H7 (cell line): ENCODE data around the gene HDAC4. TPM values are rescaled to one million over a fixed set of nuclear protein-coding genes. Genes with fewer than 3 reads are reported as not detected.
"Not testable (repeated sequence)": the region's sequence is repeated elsewhere in the genome, so short reads cannot be mapped to it uniquely, and the experiment has no call there.

Experiments used
- DNase-seq: peaks from one replicate; pipeline ENCODE4 v3.0.0; 2012
- H3K27me3 ChIP-seq: 2 replicates; pipeline ENCODE4 v1.6.0; 2011; ENCODE audit warnings: mild to moderate bottlenecking, low read length; ENCODE audit not compliant: control insufficient read depth, insufficient read depth
- H3K36me3 ChIP-seq: replicated peaks from 2 replicates; pipeline ENCODE4 v1.5.1; 2011; ENCODE audit warnings: low read length; ENCODE audit not compliant: control insufficient read depth, insufficient read depth
- H3K4me3 ChIP-seq: 2 replicates; pipeline ENCODE4 v1.5.1; 2011; ENCODE audit warnings: low read depth, mild to moderate bottlenecking, control low read depth, low read length, moderate library complexity; ENCODE audit not compliant: insufficient read depth
- total RNA-seq: library from RNA; depleted of rRNA; stranded (reverse); fragments of >200 nt; shearing (Covaris generic); gene quantifications from 2 replicates; pipeline ENCODE4 v1.2.3, GENCODE V29; 2014; rRNA removed

HDAC4 gene
- total RNA-seq, result 18.1 and 28.5 TPM in 2 replicates

- no peaks in the 10 kb centered on the region for H3K27me3 ChIP-seq
- H3K36me3 ChIP-seq, result no peaks in the 10 kb centered on the region; the same call in 1 of the 2 replicates
- DNase-seq, result no peak
- peak within 1 kb of the TSS; percentile 95 for H3K4me3 ChIP-seq
These were observed at the start of gene HDAC4 for GRCh38 chr2:239400596-239401066. HDAC4 (minus strand) TSS chr2:239401020; CDS start chr2:239352699, 48,321 bp downstream.

GRCh38 chr2:239449468-239449867 is 48.6 kb upstream of the HDAC4 start:
- H3K27me3 ChIP-seq, H3K36me3 ChIP-seq, DNase-seq, H3K4me3 ChIP-seq: not testable (repeated sequence)

- no peak for DNase-seq
- Histone ChIP-seq H3K27me3 (no peaks in the 10 kb centered on the region), H3K4me3 (no peak overlapping the region), H3K36me3 (no peaks in the 10 kb centered on the region)
These were observed 45.1 kb upstream of the HDAC4 start for GRCh38 chr2:239445771-239446524.

- Histone ChIP-seq H3K4me3 (no peak overlapping the region), H3K27me3 (no peaks in the 10 kb centered on the region), H3K36me3 (no peaks in the 10 kb centered on the region)
- DNase-seq, result peak; percentile 16
These were observed 44.1 kb upstream of the HDAC4 start for GRCh38 chr2:239444626-239445577.

DNA sequence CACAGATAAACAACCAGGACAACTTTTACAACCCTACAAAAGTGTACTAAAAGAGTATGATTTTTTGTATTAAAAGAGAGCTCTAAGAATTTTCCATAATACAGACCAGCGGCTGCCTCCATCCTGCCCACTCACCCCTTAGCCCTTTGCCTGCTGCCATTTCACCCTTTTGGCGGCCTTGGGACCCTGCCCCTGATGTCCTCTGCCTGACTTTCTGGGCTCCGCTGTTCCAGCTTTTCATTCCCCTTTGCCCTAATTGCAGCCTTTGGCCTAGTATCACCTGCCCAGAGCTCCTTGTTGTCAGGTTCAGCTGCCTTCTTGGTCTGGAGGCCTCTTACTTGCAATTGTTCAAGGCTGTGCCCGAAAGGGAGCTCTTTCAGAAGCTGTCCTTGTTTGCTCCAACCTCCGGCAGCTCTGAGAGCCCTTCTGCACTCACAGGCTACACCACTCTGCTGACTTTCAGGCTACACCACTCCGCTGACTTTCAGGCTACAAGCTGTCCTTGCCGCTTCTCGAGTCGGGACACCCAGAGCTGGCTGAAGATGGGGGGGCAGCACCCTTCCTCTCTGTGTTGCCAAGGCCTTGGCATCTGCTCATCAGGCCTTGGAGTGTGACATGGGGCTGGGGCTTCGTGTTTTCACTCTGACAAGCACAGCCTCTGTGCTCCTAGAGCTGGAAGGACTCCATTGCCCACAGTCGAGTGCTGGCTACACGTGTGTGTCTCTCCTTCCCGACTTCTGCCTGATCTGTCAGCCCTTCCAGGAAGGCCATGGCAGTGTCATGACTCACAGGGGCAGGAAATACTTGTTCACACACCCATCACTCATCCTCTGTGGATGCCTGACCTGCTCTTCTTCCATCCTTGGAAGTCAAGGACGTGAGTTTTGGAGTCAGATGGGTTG is 43.1 kb upstream of the HDAC4 start:
- no peaks in the 10 kb centered on the region for H3K36me3 ChIP-seq
- no peaks in the 10 kb centered on the region for H3K27me3 ChIP-seq
- no peak for DNase-seq
- H3K4me3 ChIP-seq, result no peak overlapping the region

DNA sequence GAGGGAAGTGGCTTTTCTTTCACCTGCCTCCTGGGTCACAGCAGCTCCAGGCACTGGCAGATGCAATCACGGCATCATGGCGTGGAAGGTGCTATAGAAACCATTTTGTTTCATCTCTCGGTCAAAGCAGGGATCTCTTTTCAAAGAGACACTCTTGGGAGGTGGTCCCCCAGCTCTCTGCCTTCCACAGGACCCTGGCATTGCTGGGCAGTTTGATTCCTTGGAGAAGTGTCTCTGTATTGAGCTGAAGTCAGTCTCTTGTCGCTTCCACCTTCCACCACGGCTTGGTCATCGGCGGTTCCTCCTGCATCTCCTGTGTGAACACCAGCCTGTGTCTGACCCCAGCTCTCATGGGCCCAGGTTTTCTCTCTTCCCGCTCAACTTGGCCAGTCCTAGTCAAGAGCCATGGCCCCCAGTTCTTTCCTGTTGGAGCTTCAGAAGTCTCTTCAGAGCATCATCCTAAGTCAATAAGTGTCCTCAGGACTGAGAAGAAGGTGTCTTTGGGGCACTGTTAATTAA is 42.3 kb upstream of the HDAC4 start:
- Histone ChIP-seq H3K27me3 (no peaks in the 10 kb centered on the region), H3K36me3 (no peaks in the 10 kb centered on the region), H3K4me3 (no peak overlapping the region)
- no peak for DNase-seq

DNA sequence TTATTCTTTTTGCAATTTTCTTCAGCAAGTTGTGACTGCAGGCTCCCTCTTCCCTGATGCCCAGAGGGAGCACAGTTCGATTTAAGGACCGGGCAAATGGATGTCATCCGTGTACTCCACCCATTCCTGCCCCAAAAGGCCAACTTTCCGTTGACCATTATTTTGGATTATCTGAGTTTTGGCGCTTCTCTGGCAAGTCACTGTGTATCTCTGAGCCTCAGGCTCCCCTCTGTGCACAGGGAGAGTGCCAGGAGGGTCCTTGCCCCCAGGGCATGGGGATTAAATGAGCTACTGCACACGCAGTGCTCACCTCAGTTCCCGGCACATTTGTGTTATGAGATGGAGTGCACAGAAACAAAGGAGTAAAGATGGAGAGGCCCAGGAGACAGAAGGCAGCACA is 41.4 kb upstream of the HDAC4 start:
- H3K4me3 ChIP-seq, result no peak overlapping the region
- H3K27me3 ChIP-seq, result no peaks in the 10 kb centered on the region
- H3K36me3 ChIP-seq, result no peaks in the 10 kb centered on the region

GRCh38 chr2:239441261-239442078 is 40.6 kb upstream of the HDAC4 start:
- H3K27me3 ChIP-seq, result no peaks in the 10 kb centered on the region
- no peaks in the 10 kb centered on the region for H3K36me3 ChIP-seq
- peak; percentile 54 for DNase-seq
- no peak overlapping the region for H3K4me3 ChIP-seq

More for the DNA sequence above, 41.4 kb upstream of the HDAC4 start:
- DNase-seq, result no peak

- no peaks in the 10 kb centered on the region for H3K27me3 ChIP-seq
- peak; percentile 86 for DNase-seq
- H3K36me3 ChIP-seq, result no peaks in the 10 kb centered on the region
- 0 out of 2 replicates have a peak overlapping the region, but pooled peaks have one; percentile 2 for H3K4me3 ChIP-seq
These were observed 39.7 kb upstream of the HDAC4 start for GRCh38 chr2:239440511-239440959.

GRCh38 chr2:239439754-239440315 is 39.0 kb upstream of the HDAC4 start:
- H3K27me3 ChIP-seq, result no peaks in the 10 kb centered on the region
- H3K36me3 ChIP-seq, result no peaks in the 10 kb centered on the region
- DNase-seq, result no peak
- no peak overlapping the region for H3K4me3 ChIP-seq

GRCh38 chr2:239438995-239439753 is 38.4 kb upstream of the HDAC4 start:
- Histone ChIP-seq H3K27me3 (no peaks in the 10 kb centered on the region), H3K36me3 (no peaks in the 10 kb centered on the region), H3K4me3 (no peak overlapping the region)
- DNase-seq, result no peak

GRCh38 chr2:239438368-239438767 is 37.5 kb upstream of the HDAC4 start:
- no peak overlapping the region for H3K4me3 ChIP-seq
- no peaks in the 10 kb centered on the region for H3K36me3 ChIP-seq
- no peak for DNase-seq
- no peaks in the 10 kb centered on the region for H3K27me3 ChIP-seq
